K562 (cell line): ENCODE results near the gene TNPO2. TPM values are rescaled to one million over a fixed set of nuclear protein-coding genes. Genes with fewer than 3 reads are reported as not detected.

ENCODE experiments used
- ARID2 ChIP-seq: fragments of 450-650 bp; IDR thresholded peaks from 2 replicates; pipeline ENCODE4 v1.6.1; 2017; ENCODE audit warnings: antibody characterized with exemption, mild to moderate bottlenecking
- CREB1 ChIP-seq, 2 experiments: sonication (generic) in 1 of 2; formaldehyde crosslinking in 1 of 2; IDR thresholded peaks; 2 replicates each; pipeline versions ENCODE4 v1.6.1 to v1.8.0; 2012 to 2022; ENCODE audit warnings: inconsistent platforms in 1 of 2, mild to moderate bottlenecking in 1 of 2, missing genetic modification reagents in 1 of 2, moderate library complexity in 1 of 2
- CREB3L1 ChIP-seq: fragments of 450-650 bp; IDR thresholded peaks from 2 replicates; pipeline ENCODE4 v1.6.1; 2014; ENCODE audit warnings: low read depth, mild to moderate bottlenecking, moderate library complexity, borderline replicate concordance
- GABPB2 ChIP-seq: fragments of 250-450 bp; sonication (Bioruptor Pico); conservative IDR thresholded peaks from 2 replicates; pipeline ENCODE4 v1.5.1; 2021; ENCODE audit warnings: mild to moderate bottlenecking
- NR2F6 ChIP-seq: fragments of 450-650 bp; formaldehyde crosslinking; IDR thresholded peaks from 2 replicates; pipeline ENCODE4 v1.4.0; 2020; ENCODE audit warnings: mild to moderate bottlenecking
- PHF8 ChIP-seq: fragments of 200-600 bp; sonication (generic); IDR thresholded peaks from 2 replicates; pipeline ENCODE4 v1.6.1; 2012; ENCODE audit warnings: mixed run types, mild to moderate bottlenecking, inconsistent platforms, low read length, moderate library complexity, borderline replicate concordance
- RREB1 ChIP-seq: fragments of 250-450 bp; sonication (Bioruptor Pico); IDR thresholded peaks from 2 replicates; pipeline ENCODE4 v1.4.0; 2020
- SNRNP70 ChIP-seq: fragments of 200-400 bp; formaldehyde crosslinking; optimal IDR thresholded peaks from 2 replicates; pipeline ENCODE3; 2017; ENCODE audit warnings: low read depth, low read length
- SP2 ChIP-seq: IDR thresholded peaks from 2 replicates; pipeline ENCODE4 v1.6.1; 2011; ENCODE audit warnings: mild to moderate bottlenecking, low read depth, low read length, moderate library complexity; ENCODE audit not compliant: poor library complexity, severe bottlenecking; ENCODE audit errors: extremely low read depth
- ZEB2 ChIP-seq: fragments of 450-650 bp; IDR thresholded peaks from 2 replicates; pipeline ENCODE4 v1.6.1; 2016
- ZNF124 ChIP-seq: sonication (generic); formaldehyde crosslinking; IDR thresholded peaks from 2 replicates; pipeline ENCODE4 v1.8.1; 2022; ENCODE audit warnings: missing genetic modification reagents
- ZNF354B ChIP-seq: fragments of 250-450 bp; sonication (Bioruptor Pico); IDR thresholded peaks from 2 replicates; pipeline ENCODE4 v1.4.0; 2020
- ZNF76 ChIP-seq: fragments of 250-450 bp; sonication (Bioruptor Pico); IDR thresholded peaks from 2 replicates; pipeline ENCODE4 v1.4.0; 2020; ENCODE audit warnings: mild to moderate bottlenecking, moderate library complexity, borderline replicate concordance
- polyA plus RNA-seq, 8 experiments: library from polyadenylated mRNA; depleted of rRNA in 4 of 8; stranded (reverse) in 5 of 8; unstranded in 3 of 8; fragments of >200 nt; fragmentation: Nextera tagmentation in 2 of 8; fragmentation: Illumina TruSeq in 1 of 8; extraction: Ambion mirVana in 2 of 8; extraction: Trizol in 1 of 8; gene quantifications; 2 replicates each; pipeline versions ENCODE4 v1.2.1 to v1.2.3, GENCODE V29; 2011 to 2014; ENCODE audit warnings: inconsistent platforms in 1 of 8, missing spikeins in 1 of 8
- total RNA-seq, 7 experiments: library from RNA; depleted of rRNA in 6 of 7; stranded (reverse); fragments of >200 nt in 6 of 7; fragmentation: Illumina TruSeq in 2 of 7; extraction: Trizol in 2 of 7; gene quantifications; 2 replicates each; pipeline versions ENCODE4 v1.2.1 to v1.2.3, GENCODE V29; 2011 to 2021; ENCODE audit warnings: low replicate concordance in 1 of 7
- TF ChIP-seq, protein P1 (sequence below): sonication (generic); formaldehyde crosslinking; IDR thresholded peaks from 2 replicates; pipeline ENCODE4 v1.8.0; 2022; ENCODE audit warnings: mild to moderate bottlenecking, low read depth, missing genetic modification reagents
- TF ChIP-seq, protein P2 (sequence below): fragments of 450-650 bp; formaldehyde crosslinking; IDR thresholded peaks from 2 replicates; pipeline ENCODE4 v1.4.0; 2020; ENCODE audit warnings: mild to moderate bottlenecking, moderate library complexity
- TF ChIP-seq, protein P3 (sequence below): fragments of 250-450 bp; sonication (Bioruptor Pico); IDR thresholded peaks from 2 replicates; pipeline ENCODE4 v1.8.0; 2021; ENCODE audit warnings: moderate library complexity, mild to moderate bottlenecking, inconsistent platforms

TNPO2 gene
- total and polyA plus RNA-seq, 9 of the 15 experiments (the other 6 are each of a cell fraction or from before 2014, with no cell fraction given): 6.0 to 126 (median 53.8) TPM

- TF ChIP-seq RREB1 (CRISPR knock-in tag) (no peak), ZEB2 (peak; percentile 100), CREB3L1 (0 out of 2 replicates have a peak, but pooled peaks have one; percentile 39), GABPB2 (CRISPR knock-in tag) (no peak), ZNF354B (CRISPR knock-in tag) (no peak), SP2 (no peak), SNRNP70 (no peak), PHF8 (peak; percentile 89; the same call in 1 of the 2 replicates), ZNF124 (CRISPR knock-in tag) (no peak), NR2F6 (CRISPR knock-in tag) (peak; percentile 85; the same call in 1 of the 2 replicates), ARID2 (no peak), ZNF76 (CRISPR knock-in tag) (peak; percentile 51; the same call in 1 of the 2 replicates), CREB1 (IDR thresholded peaks at IDR 0.05) (no peak; the same call in 1 of the 2 replicates), CREB1 (CRISPR knock-in tag; IDR thresholded peaks at IDR 0.05) (0 out of 2 replicates have a peak, but pooled peaks have one; percentile 38)
- TF ChIP-seq, protein P1, sequence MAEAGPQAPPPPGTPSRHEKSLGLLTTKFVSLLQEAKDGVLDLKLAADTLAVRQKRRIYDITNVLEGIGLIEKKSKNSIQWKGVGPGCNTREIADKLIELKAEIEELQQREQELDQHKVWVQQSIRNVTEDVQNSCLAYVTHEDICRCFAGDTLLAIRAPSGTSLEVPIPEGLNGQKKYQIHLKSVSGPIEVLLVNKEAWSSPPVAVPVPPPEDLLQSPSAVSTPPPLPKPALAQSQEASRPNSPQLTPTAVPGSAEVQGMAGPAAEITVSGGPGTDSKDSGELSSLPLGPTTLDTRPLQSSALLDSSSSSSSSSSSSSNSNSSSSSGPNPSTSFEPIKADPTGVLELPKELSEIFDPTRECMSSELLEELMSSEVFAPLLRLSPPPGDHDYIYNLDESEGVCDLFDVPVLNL (CRISPR knock-in tag): 0 out of 2 replicates have a peak, but pooled peaks have one; percentile 31
- TF ChIP-seq, protein P2, sequence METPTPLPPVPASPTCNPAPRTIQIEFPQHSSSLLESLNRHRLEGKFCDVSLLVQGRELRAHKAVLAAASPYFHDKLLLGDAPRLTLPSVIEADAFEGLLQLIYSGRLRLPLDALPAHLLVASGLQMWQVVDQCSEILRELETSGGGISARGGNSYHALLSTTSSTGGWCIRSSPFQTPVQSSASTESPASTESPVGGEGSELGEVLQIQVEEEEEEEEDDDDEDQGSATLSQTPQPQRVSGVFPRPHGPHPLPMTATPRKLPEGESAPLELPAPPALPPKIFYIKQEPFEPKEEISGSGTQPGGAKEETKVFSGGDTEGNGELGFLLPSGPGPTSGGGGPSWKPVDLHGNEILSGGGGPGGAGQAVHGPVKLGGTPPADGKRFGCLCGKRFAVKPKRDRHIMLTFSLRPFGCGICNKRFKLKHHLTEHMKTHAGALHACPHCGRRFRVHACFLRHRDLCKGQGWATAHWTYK: peak; percentile 75
- TF ChIP-seq, protein P3, sequence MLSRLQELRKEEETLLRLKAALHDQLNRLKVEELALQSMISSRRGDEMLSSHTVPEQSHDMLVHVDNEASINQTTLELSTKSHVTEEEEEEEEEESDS (CRISPR knock-in tag): no peak
Measured at GRCh38 chr19:12669270-12670158, 54.2 kb downstream of the TNPO2 start (continued).
